Suprapubic skin (tissue), 3 donors: ENCODE results near the gene C5orf47.

ENCODE experiments used
- POLR2A ChIP-seq, 2 donors: fragments of 450-650 bp; IDR thresholded peaks; one replicate each; pipeline ENCODE4 v1.6.1; 2017; ENCODE audit warnings: antibody characterized with exemption in 2 of 2, mild to moderate bottlenecking in 2 of 2, moderate library complexity in 2 of 2
- TF ChIP-seq, protein P1 (sequence below), 2 donors: fragments of 200-600 bp in 1 of 2; fragments of 450-650 bp in 1 of 2; sonication (generic) in 1 of 2; IDR thresholded peaks; one replicate each; pipeline ENCODE4 v1.5.1; 2016 to 2019; ENCODE audit warnings: antibody characterized with exemption in 2 of 2, mild to moderate bottlenecking in 1 of 2, moderate library complexity in 1 of 2

- TF ChIP-seq POLR2A (IDR thresholded peaks at IDR 0.05), result no peak
- TF ChIP-seq, protein P1, sequence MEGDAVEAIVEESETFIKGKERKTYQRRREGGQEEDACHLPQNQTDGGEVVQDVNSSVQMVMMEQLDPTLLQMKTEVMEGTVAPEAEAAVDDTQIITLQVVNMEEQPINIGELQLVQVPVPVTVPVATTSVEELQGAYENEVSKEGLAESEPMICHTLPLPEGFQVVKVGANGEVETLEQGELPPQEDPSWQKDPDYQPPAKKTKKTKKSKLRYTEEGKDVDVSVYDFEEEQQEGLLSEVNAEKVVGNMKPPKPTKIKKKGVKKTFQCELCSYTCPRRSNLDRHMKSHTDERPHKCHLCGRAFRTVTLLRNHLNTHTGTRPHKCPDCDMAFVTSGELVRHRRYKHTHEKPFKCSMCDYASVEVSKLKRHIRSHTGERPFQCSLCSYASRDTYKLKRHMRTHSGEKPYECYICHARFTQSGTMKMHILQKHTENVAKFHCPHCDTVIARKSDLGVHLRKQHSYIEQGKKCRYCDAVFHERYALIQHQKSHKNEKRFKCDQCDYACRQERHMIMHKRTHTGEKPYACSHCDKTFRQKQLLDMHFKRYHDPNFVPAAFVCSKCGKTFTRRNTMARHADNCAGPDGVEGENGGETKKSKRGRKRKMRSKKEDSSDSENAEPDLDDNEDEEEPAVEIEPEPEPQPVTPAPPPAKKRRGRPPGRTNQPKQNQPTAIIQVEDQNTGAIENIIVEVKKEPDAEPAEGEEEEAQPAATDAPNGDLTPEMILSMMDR (IDR thresholded peaks at IDR 0.05), result no peak
These were observed 9.6 kb downstream of the C5orf47 start for GRCh38 chr5:173998531-173998930.
